CD4-positive, alpha-beta T cell (primary cell): ENCODE results near the gene TPK1. TPM values are rescaled to one million over a fixed set of nuclear protein-coding genes. Genes with fewer than 3 reads are reported as not detected.

Source experiments
- ATAC-seq: fragments of 200-7000 bp; cut with Tn5 transposase; one replicate; pipeline ENCODE4 v1.10.0; 2022; ENCODE audit warnings: mild to moderate bottlenecking; ENCODE audit not compliant: poor library complexity
- CTCF ChIA-PET: fragments of 350-600 bp; sonication (Branson Sonifier 250); formaldehyde crosslinking; loops from one replicate; lab custom pipeline; 2021; ENCODE audit warnings: antibody characterized with exemption, inconsistent platforms; lab: Charles Lee
- POLR2A ChIA-PET: fragments of 350-600 bp; sonication (Branson Sonifier 250); formaldehyde crosslinking; loops from one replicate; lab custom pipeline; 2021; ENCODE audit warnings: antibody characterized with exemption, inconsistent platforms; lab: Charles Lee
- DNase-seq, 14 experiments: peaks; one replicate each; pipeline ENCODE4 v3.0.0-alpha.2; 2013 to 2020; ENCODE audit warnings: mixed read lengths in 2 of 14
- H3K27ac ChIP-seq, 2 donors: one replicate each; pipeline versions ENCODE4 v1.5.1 to v1.7.0; 2013; ENCODE audit warnings: low read length in 2 of 2, low read depth in 1 of 2, mild to moderate bottlenecking in 1 of 2
- H3K27me3 ChIP-seq, 2 experiments: 1 replicate in 1 of 2; 2 replicates in 1 of 2; pipeline versions ENCODE4 v1.6.1 to v1.7.0; 2013; ENCODE audit warnings: low read length in 2 of 2, control low read depth in 1 of 2, mild to moderate bottlenecking in 1 of 2, moderate library complexity in 1 of 2; ENCODE audit not compliant: insufficient read depth in 2 of 2, control insufficient read depth in 1 of 2
- H3K36me3 ChIP-seq: one replicate; pipeline ENCODE4 v1.6.1; 2013; ENCODE audit warnings: low read length, control low read depth; ENCODE audit not compliant: insufficient read depth
- H3K4me1 ChIP-seq: one replicate; pipeline ENCODE4 v1.6.1; 2013; ENCODE audit warnings: low read length, control low read depth; ENCODE audit not compliant: insufficient read depth
- H3K4me3 ChIP-seq: one replicate; pipeline ENCODE4 v1.5.1; 2013; ENCODE audit warnings: mild to moderate bottlenecking, low read length, moderate library complexity
- H3K9me3 ChIP-seq, 2 experiments: 1 replicate in 1 of 2; 2 replicates in 1 of 2; pipeline versions ENCODE4 v1.6.1 to v1.7.0; 2013; ENCODE audit warnings: low read length in 2 of 2, mild to moderate bottlenecking in 2 of 2, control low read depth in 1 of 2, moderate library complexity in 1 of 2; ENCODE audit not compliant: control insufficient read depth in 1 of 2, insufficient read depth in 1 of 2
- H3K27ac Mint-ChIP-seq: one replicate; pipeline ENCODE4 v1.8.0; 2020; ENCODE audit warnings: mixed read lengths
- H3K27me3 Mint-ChIP-seq: one replicate; pipeline ENCODE4 v1.8.0; 2021; ENCODE audit warnings: mixed read lengths
- H3K36me3 Mint-ChIP-seq: one replicate; pipeline ENCODE4 v1.8.0; 2021; ENCODE audit warnings: low read depth, mixed read lengths
- H3K4me1 Mint-ChIP-seq: one replicate; pipeline ENCODE4 v1.8.0; 2021; ENCODE audit warnings: low read depth, mixed read lengths
- H3K4me3 Mint-ChIP-seq: one replicate; pipeline ENCODE4 v1.8.0; 2020; ENCODE audit warnings: mild to moderate bottlenecking, mixed read lengths
- H3K9me3 Mint-ChIP-seq: one replicate; pipeline ENCODE4 v1.8.0; 2020; ENCODE audit warnings: mixed read lengths
- intact Hi-C, 2 experiments: fragments of 100-400 bp; cut with DNase I in 1 of 2; cut with micrococcal nuclease in 1 of 2; formaldehyde crosslinking; loops; one replicate each; pipeline versions ENCODE4 v1.15.1 to v1.9.0; 2023 to 2025; cut with DNase I, micrococcal nuclease
- total RNA-seq, 174 experiments: library from RNA in 2 of 174; stranded (reverse) in 2 of 174; gene quantifications; one replicate each; pipeline ENCODE4 v1.2.3 and lab custom pipeline; 2021 to 2026
- TF ChIP-seq, protein P1 (sequence below): fragments of 200-600 bp; IDR thresholded peaks from one replicate; pipeline ENCODE4 v1.8.0; 2022; ENCODE audit warnings: antibody characterized with exemption, mild to moderate bottlenecking

Gene TPK1
- total RNA-seq, 2 experiments from 2014 or later: 17.1 to 17.8 TPM

DNA sequence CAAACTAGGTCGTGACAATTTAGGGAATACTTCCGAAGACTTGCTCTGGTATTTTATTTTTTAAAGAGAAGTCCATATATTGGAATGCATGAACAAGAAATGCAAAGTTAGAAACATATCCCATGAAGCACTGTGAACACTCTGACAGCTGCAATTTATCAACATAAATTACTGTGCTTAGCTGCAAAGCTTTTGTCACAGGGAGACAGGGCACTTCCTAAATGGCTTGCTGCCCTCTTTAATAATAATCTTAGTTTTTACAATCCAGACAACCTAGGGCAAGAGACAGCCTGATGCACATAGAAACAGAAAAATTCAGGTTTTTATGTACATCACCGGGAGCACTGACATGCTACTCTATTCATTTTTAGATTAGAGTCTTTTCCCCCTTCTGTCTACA, 354.0 kb downstream of the TPK1 start:
- ATAC-seq: no peak
- ChIA-PET CTCF (no interaction called here), POLR2A (no interaction called here)
- Mint-ChIP-seq H3K9me3 (no peaks in the 10 kb centered on the region), H3K27ac (no peak overlapping the region), H3K27me3 (no peaks in the 10 kb centered on the region), H3K4me3 (no peak overlapping the region), H3K36me3 (peaks cover 16% of the 10 kb centered on the region), H3K4me1 (no peaks in the 10 kb centered on the region)
- no peak for DNase-seq
- H3K27ac ChIP-seq: no peak overlapping the region
- no peaks in the 10 kb centered on the region for H3K9me3 ChIP-seq
- intact Hi-C loops: no loop called here
- H3K27me3 ChIP-seq: no peaks in the 10 kb centered on the region
- H3K4me3 ChIP-seq: no peak overlapping the region
- TF ChIP-seq, protein P1, sequence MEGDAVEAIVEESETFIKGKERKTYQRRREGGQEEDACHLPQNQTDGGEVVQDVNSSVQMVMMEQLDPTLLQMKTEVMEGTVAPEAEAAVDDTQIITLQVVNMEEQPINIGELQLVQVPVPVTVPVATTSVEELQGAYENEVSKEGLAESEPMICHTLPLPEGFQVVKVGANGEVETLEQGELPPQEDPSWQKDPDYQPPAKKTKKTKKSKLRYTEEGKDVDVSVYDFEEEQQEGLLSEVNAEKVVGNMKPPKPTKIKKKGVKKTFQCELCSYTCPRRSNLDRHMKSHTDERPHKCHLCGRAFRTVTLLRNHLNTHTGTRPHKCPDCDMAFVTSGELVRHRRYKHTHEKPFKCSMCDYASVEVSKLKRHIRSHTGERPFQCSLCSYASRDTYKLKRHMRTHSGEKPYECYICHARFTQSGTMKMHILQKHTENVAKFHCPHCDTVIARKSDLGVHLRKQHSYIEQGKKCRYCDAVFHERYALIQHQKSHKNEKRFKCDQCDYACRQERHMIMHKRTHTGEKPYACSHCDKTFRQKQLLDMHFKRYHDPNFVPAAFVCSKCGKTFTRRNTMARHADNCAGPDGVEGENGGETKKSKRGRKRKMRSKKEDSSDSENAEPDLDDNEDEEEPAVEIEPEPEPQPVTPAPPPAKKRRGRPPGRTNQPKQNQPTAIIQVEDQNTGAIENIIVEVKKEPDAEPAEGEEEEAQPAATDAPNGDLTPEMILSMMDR: no peak
- H3K36me3 ChIP-seq: no peaks in the 10 kb centered on the region
- H3K4me1 ChIP-seq: no peaks in the 10 kb centered on the region

DNA sequence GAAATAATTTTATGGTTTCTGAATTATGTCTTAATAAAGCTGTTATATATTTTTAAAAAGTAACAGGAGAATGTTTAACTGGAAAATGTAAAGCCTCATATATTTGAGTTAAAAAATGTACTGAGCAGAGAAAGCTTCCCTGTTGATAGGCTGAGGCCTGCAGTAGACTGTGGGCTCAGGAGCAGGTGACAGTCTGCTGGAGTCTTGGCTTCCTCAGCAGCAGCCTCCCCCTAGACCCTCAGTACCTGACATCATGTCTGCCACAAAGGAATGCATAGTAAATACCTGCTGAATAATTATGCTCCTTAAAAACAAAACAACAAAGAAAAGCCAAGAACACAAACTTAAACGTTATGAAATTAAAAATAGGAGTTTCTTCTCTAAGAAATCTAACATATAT, 358.5 kb downstream of the TPK1 start:
- no peak overlapping the region for H3K4me3 ChIP-seq
- Mint-ChIP-seq H3K36me3 (peaks cover 13% of the 10 kb centered on the region), H3K4me1 (no peaks in the 10 kb centered on the region), H3K27ac (no peak overlapping the region), H3K4me3 (no peak overlapping the region), H3K9me3 (no peaks in the 10 kb centered on the region), H3K27me3 (no peaks in the 10 kb centered on the region)
- POLR2A ChIA-PET: no interaction called here
- TF ChIP-seq, protein P1: no peak
- H3K27me3 ChIP-seq: no peaks in the 10 kb centered on the region
- no peak for ATAC-seq
- DNase-seq: no peak
- no peaks in the 10 kb centered on the region for H3K4me1 ChIP-seq
- intact Hi-C loops: no loop called here
- H3K36me3 ChIP-seq: no peaks in the 10 kb centered on the region
- CTCF ChIA-PET: no interaction called here
- H3K27ac ChIP-seq: no peak overlapping the region
- H3K9me3 ChIP-seq: no peaks in the 10 kb centered on the region

- DNase-seq (no peak), ATAC-seq (no peak)
- Mint-ChIP-seq H3K4me1 (no peaks in the 10 kb centered on the region), H3K27ac (no peak overlapping the region), H3K36me3 (peaks cover 20% of the 10 kb centered on the region), H3K27me3 (no peaks in the 10 kb centered on the region), H3K4me3 (no peak overlapping the region), H3K9me3 (no peaks in the 10 kb centered on the region)
- TF ChIP-seq, protein P1: no peak
- intact Hi-C loops: no loop called here
- ChIA-PET POLR2A (no interaction called here), CTCF (no interaction called here)
- H3K4me3 ChIP-seq: no peak overlapping the region
- no peaks in the 10 kb centered on the region for H3K9me3 ChIP-seq
- no peaks in the 10 kb centered on the region for H3K4me1 ChIP-seq
- H3K27me3 ChIP-seq: no peaks in the 10 kb centered on the region
- no peaks in the 10 kb centered on the region for H3K36me3 ChIP-seq
- no peak overlapping the region for H3K27ac ChIP-seq
Observed at GRCh38 chr7:144474800-144475615, 360.8 kb downstream of the TPK1 start.
